HepG2 (cell line): ENCODE results near the gene FNIP2. TPM values are rescaled to one million over a fixed set of nuclear protein-coding genes. Genes with fewer than 3 reads are reported as not detected.

Source experiments
- ATAC-seq: fragments of 200-7000 bp; cut with Tn5 transposase; 3 replicates; pipeline ENCODE4 v1.9.1; 2020; ENCODE audit warnings: mild to moderate bottlenecking, moderate library complexity
- BruUV-seq: library from RNA; stranded (reverse); fragments of 400-500 nt; replicated peaks from 2 replicates; lab custom pipeline; 2021; lab: Mats Ljungman, UMichigan
- CTCF ChIA-PET: fragments of 300-600 bp; formaldehyde crosslinking; extraction: SDS; loops from one replicate; lab custom pipeline; 2021; ENCODE audit warnings: low total read pairs, inconsistent platforms, low intra/inter-chr PET ratio; lab: Yijun Ruan, JAX
- POLR2A ChIA-PET: fragments of 350-600 bp; sonication (Branson Sonifier 250); formaldehyde crosslinking; loops from one replicate; lab custom pipeline; 2020; ENCODE audit warnings: antibody characterized with exemption, inconsistent platforms; lab: Yijun Ruan, JAX
- DNase-seq: peaks from one replicate; pipeline ENCODE4 v3.0.0-alpha.2; 2015; ENCODE audit warnings: low spot score
- FAIRE-seq: peaks from 3 replicates; lab custom pipeline; 2011; peaks lifted over from hg19 to GRCh38; lab: Jason Lieb, UNC
- H2AFZ ChIP-seq: one replicate; pipeline ENCODE4 v1.6.1; 2011; ENCODE audit warnings: low read length, inconsistent platforms
- H3K27ac ChIP-seq: fragments of 300-600 bp; 3 replicates; pipeline ENCODE4 v1.8.0; 2011; ENCODE audit warnings: mixed run types, mild to moderate bottlenecking, mixed read lengths, low read length, inconsistent platforms; ENCODE audit not compliant: insufficient read depth; ENCODE audit errors: extremely low read length
- H3K27me3 ChIP-seq, 2 experiments: fragments of 200-600 bp in 1 of 2; 2 replicates in 1 of 2; 3 replicates in 1 of 2; pipeline versions ENCODE4 v1.6.0 to v1.8.0; 2011; ENCODE audit warnings: low read length in 2 of 2, mild to moderate bottlenecking in 2 of 2, moderate library complexity in 2 of 2, inconsistent platforms in 1 of 2; ENCODE audit not compliant: insufficient read depth in 2 of 2, control insufficient read depth in 1 of 2
- H3K36me3 ChIP-seq, 2 experiments: fragments of 200-600 bp in 1 of 2; replicated peaks in 1 of 2; 2 replicates in 1 of 2; 3 replicates in 1 of 2; pipeline versions ENCODE4 v1.5.1 to v1.8.0; 2011; ENCODE audit warnings: low read length in 2 of 2, inconsistent platforms in 1 of 2; ENCODE audit not compliant: insufficient read depth in 2 of 2, control insufficient read depth in 1 of 2
- H3K4me1 ChIP-seq: 2 replicates; pipeline ENCODE4 v1.5.1; 2012; ENCODE audit warnings: low read length, inconsistent platforms; ENCODE audit not compliant: insufficient read depth
- H3K4me2 ChIP-seq: 2 replicates; pipeline ENCODE4 v1.6.0; 2011; ENCODE audit warnings: low read depth, low read length, inconsistent platforms
- H3K4me3 ChIP-seq, 3 experiments: fragments of 200-600 bp in 1 of 3; sonication (generic), shearing (Covaris generic) in 1 of 3; replicated peaks in 1 of 3; 2 replicates each; pipeline ENCODE4 v1.5.1; 2011 to 2016; ENCODE audit warnings: low read length in 3 of 3, inconsistent platforms in 2 of 3, low read depth in 2 of 3, mild to moderate bottlenecking in 2 of 3, control low read depth in 1 of 3, mixed read lengths in 1 of 3; ENCODE audit not compliant: insufficient read depth in 1 of 3
- H3K79me2 ChIP-seq: one replicate; pipeline ENCODE4 v1.6.1; 2011; ENCODE audit warnings: low read length, inconsistent platforms; ENCODE audit not compliant: insufficient read depth
- H3K9ac ChIP-seq: 2 replicates; pipeline ENCODE4 v1.6.0; 2011; ENCODE audit warnings: mild to moderate bottlenecking, low read depth, low read length, inconsistent platforms; ENCODE audit not compliant: insufficient read depth
- H3K9me3 ChIP-seq: 2 replicates; pipeline ENCODE4 v1.5.1; 2012; ENCODE audit warnings: mild to moderate bottlenecking, low read length
- H4K20me1 ChIP-seq: 2 replicates; pipeline ENCODE4 v1.6.0; 2011; ENCODE audit warnings: inconsistent platforms, mild to moderate bottlenecking, low read length, moderate library complexity; ENCODE audit not compliant: insufficient read depth
- BRD4 ChIP-seq: sonication (generic); formaldehyde crosslinking; IDR thresholded peaks from 2 replicates; pipeline ENCODE4 v1.4.0; 2020; ENCODE audit warnings: missing genetic modification reagents
- CCAR2 ChIP-seq: fragments of 200-400 bp; formaldehyde crosslinking; optimal IDR thresholded peaks from 2 replicates; pipeline ENCODE3; 2018; ENCODE audit warnings: low read depth, mild to moderate bottlenecking, low read length, moderate library complexity
- FOXK2 ChIP-seq: fragments of 450-650 bp; IDR thresholded peaks from 2 replicates; pipeline ENCODE4 v1.6.1; 2016
- GMEB1 ChIP-seq: sonication (generic); formaldehyde crosslinking; IDR thresholded peaks from 2 replicates; pipeline ENCODE4 v1.5.1; 2020; ENCODE audit warnings: missing genetic modification reagents, mild to moderate bottlenecking, borderline replicate concordance
- HDAC1 ChIP-seq: sonication (generic); formaldehyde crosslinking; IDR thresholded peaks from 2 replicates; pipeline ENCODE4 v1.5.1; 2020; ENCODE audit warnings: mild to moderate bottlenecking, missing genetic modification reagents
- HMG20B ChIP-seq: conservative IDR thresholded peaks from 2 replicates; pipeline ENCODE4 v1.6.1; 2016; ENCODE audit warnings: missing genetic modification reagents, missing compliant biosample characterization
- KDM6A ChIP-seq: IDR thresholded peaks from 2 replicates; pipeline ENCODE4 v1.6.1; 2016; ENCODE audit warnings: low read depth
- NFYB ChIP-seq: sonication (generic); formaldehyde crosslinking; IDR thresholded peaks from 2 replicates; pipeline ENCODE4 v1.4.0; 2020; ENCODE audit warnings: missing genetic modification reagents
- PRMT3 ChIP-seq: sonication (generic); formaldehyde crosslinking; IDR thresholded peaks from 2 replicates; pipeline ENCODE4 v1.8.1; 2022; ENCODE audit warnings: low read depth, mild to moderate bottlenecking, moderate library complexity, missing genetic modification reagents, borderline replicate concordance
- TBX2 ChIP-seq: sonication (generic); formaldehyde crosslinking; IDR thresholded peaks from 2 replicates; pipeline ENCODE4 v1.5.0; 2020; ENCODE audit warnings: missing genetic modification reagents, mild to moderate bottlenecking, borderline replicate concordance
- TMF1 ChIP-seq: sonication (generic); formaldehyde crosslinking; IDR thresholded peaks from 2 replicates; pipeline ENCODE4 v1.8.1; 2022; ENCODE audit warnings: low read depth, missing genetic modification reagents
- U2AF1 ChIP-seq: fragments of 200-400 bp; formaldehyde crosslinking; optimal IDR thresholded peaks from 2 replicates; pipeline ENCODE3; 2017; ENCODE audit warnings: mild to moderate bottlenecking, low read depth, low read length
- ZBTB20 ChIP-seq: sonication (generic); formaldehyde crosslinking; IDR thresholded peaks from 2 replicates; pipeline ENCODE4 v1.8.1; 2023; ENCODE audit warnings: missing genetic modification reagents, low read depth, mild to moderate bottlenecking, borderline replicate concordance
- ZFAT ChIP-seq: sonication (generic); formaldehyde crosslinking; conservative IDR thresholded peaks from 2 replicates; pipeline ENCODE4 v1.8.1; 2023; ENCODE audit warnings: missing genetic modification reagents, inconsistent platforms
- ZNF44 ChIP-seq: sonication (generic); formaldehyde crosslinking; IDR thresholded peaks from 2 replicates; pipeline ENCODE4 v1.5.1; 2020; ENCODE audit warnings: mild to moderate bottlenecking, missing genetic modification reagents
- WGBS: methylation state at CpG from one replicate; pipeline ENCODE4 v1.1.6; 2017; ENCODE audit warnings: low lambda C conversion rate; 5-methylcytosine and 5-hydroxymethylcytosine counted together
- in situ Hi-C: cut with HindIII; loops from 2 replicates; pipeline ENCODE4 v1.10.0; 2017; ENCODE audit warnings: low pct_unique_long_range_greater_than_20kb; ENCODE audit not compliant: extremely low pct_ligation_motif_present
- intact Hi-C: fragments of 100-400 bp; cut with micrococcal nuclease; formaldehyde crosslinking; loops from one replicate; pipeline ENCODE4 v1.10.0; 2022; ENCODE audit not compliant: unreplicated experiment
- polyA plus RNA-seq, 8 experiments: library from polyadenylated mRNA; depleted of rRNA in 3 of 8; stranded (reverse) in 7 of 8; unstranded in 1 of 8; fragments of >200 nt; fragmentation: Illumina TruSeq in 4 of 8; extraction: Trizol in 4 of 8; gene quantifications; 2 replicates each; pipeline versions ENCODE4 v1.2.1 to v1.2.3, GENCODE V29; 2011 to 2016; ENCODE audit warnings: low read depth in 4 of 8, missing spikeins in 1 of 8, mixed read lengths in 1 of 8; ENCODE audit not compliant: insufficient read depth in 1 of 8
- total RNA-seq, 5 experiments: library from RNA; depleted of rRNA; stranded (reverse); fragments of >200 nt; fragmentation: Illumina TruSeq; extraction: Trizol; gene quantifications; 2 replicates each; pipeline ENCODE4 v1.2.3, GENCODE V29; 2016; ENCODE audit warnings: low read depth in 1 of 5
- TF ChIP-seq, protein P1 (sequence below): sonication (generic); formaldehyde crosslinking; IDR thresholded peaks from 2 replicates; pipeline ENCODE4 v1.5.0; 2020; ENCODE audit warnings: mild to moderate bottlenecking, missing genetic modification reagents

The FNIP2 gene
- total and polyA plus RNA-seq, 2 of the 13 experiments (the other 11 are each of a cell fraction or from before 2014, with no cell fraction given), result 15.5 to 21.0 TPM

DNA sequence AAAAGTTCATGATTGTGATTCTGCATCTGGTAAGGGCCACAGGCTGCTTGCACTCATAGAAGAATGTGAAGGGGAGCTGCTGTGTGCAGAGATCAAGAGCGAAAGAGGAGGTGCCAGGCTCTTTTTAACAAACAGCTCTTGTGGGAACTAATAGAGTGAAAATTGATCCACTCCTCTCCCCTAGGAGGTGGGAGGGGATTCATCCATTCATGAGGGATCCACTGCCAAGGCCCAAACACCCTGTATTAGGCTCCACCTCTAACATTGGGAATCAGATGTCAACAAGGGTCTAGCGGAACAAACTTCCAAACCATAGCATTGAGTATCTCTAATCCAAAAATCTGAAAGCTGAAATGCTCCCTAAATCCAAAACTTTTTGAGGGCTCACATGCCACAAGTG is 29.2 kb upstream of the FNIP2 start:
- H3K27ac ChIP-seq, result no peak overlapping the region
- 52% methylated on average over 2 of the region's 2 CpGs for WGBS
- no peak overlapping the region for H3K4me2 ChIP-seq
- no peaks in the 10 kb centered on the region for H3K4me1 ChIP-seq
- H3K27me3 ChIP-seq, result no peaks in the 10 kb centered on the region
- no peak overlapping the region for H2AFZ ChIP-seq
- intact Hi-C loops, result no loop called here
- ChIA-PET POLR2A (no interaction called here), CTCF (no interaction called here)
- H3K9me3 ChIP-seq, result no peaks in the 10 kb centered on the region
- DNase-seq (no peak), FAIRE-seq (no peak), ATAC-seq (no peak)
- no peaks in the 10 kb centered on the region for H3K79me2 ChIP-seq
- H3K9ac ChIP-seq, result no peak overlapping the region
- BruUV-seq, result no TSS peak
- in situ Hi-C loops, result loop anchor here (10.0 to 25.0 kb wide), 2 partner anchors 273 to 445 kb away; no protein-coding TSS in a partner anchor
- no peaks in the 10 kb centered on the region for H4K20me1 ChIP-seq
- H3K4me3 ChIP-seq, result no peak overlapping the region
- no peaks in the 10 kb centered on the region for H3K36me3 ChIP-seq
- TF ChIP-seq KDM6A (no peak), TMF1 (CRISPR knock-in tag) (no peak), HDAC1 (CRISPR knock-in tag) (no peak), HMG20B (no peak), ZFAT (CRISPR knock-in tag) (no peak)

DNA sequence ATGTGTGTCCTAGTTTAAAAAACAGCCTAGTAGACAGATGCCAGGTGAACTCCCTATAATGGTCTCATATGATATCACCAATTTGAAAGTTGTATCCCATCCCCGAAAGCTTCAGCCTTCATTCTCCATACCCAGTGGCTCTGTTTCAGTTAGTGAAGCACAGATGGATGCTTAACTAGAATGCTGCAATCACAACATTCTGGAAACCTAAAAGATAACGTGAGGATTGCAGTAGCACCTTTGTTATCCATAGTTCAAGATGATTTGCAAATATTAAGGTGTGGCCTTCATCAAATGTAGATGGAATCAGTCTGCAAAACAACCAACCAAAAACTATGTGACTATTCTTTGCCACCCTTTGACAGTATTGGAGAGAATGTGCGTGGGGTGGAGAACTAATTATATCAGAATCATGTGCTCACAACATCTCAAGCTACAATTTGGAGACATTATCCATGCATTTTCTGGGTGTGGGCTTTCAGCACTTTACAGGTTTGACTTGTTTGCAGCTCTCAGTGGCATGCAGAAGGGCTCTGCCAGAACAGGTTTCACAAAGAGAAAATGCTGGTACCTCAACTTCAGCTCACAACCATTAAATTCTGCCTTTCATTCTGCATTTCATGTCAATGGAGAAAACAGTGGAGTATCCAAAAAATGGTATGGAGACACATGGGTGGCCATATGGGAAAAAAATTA is 27.4 kb upstream of the FNIP2 start:
- Histone ChIP-seq H3K36me3 (no peaks in the 10 kb centered on the region), H3K27me3 (no peaks in the 10 kb centered on the region), H3K4me3 (no peak overlapping the region), H3K79me2 (no peaks in the 10 kb centered on the region), H3K9me3 (no peaks in the 10 kb centered on the region), H3K9ac (no peak overlapping the region), H3K4me1 (no peaks in the 10 kb centered on the region), H3K27ac (no peak overlapping the region), H2AFZ (no peak overlapping the region), H3K4me2 (no peak overlapping the region), H4K20me1 (no peaks in the 10 kb centered on the region)
- 27% methylated on average over 3 of the region's 3 CpGs for WGBS
- no peak for ATAC-seq
- POLR2A ChIA-PET, result no interaction called here
- intact Hi-C loops, result no loop called here
- DNase-seq, result no peak
- CTCF ChIA-PET, result no interaction called here
- no peak for FAIRE-seq
- no TSS peak for BruUV-seq
- in situ Hi-C loops, result loop anchor here (25.0 kb wide), 1 partner anchor 271 kb away; no protein-coding TSS in a partner anchor
- TF ChIP-seq, protein P1, sequence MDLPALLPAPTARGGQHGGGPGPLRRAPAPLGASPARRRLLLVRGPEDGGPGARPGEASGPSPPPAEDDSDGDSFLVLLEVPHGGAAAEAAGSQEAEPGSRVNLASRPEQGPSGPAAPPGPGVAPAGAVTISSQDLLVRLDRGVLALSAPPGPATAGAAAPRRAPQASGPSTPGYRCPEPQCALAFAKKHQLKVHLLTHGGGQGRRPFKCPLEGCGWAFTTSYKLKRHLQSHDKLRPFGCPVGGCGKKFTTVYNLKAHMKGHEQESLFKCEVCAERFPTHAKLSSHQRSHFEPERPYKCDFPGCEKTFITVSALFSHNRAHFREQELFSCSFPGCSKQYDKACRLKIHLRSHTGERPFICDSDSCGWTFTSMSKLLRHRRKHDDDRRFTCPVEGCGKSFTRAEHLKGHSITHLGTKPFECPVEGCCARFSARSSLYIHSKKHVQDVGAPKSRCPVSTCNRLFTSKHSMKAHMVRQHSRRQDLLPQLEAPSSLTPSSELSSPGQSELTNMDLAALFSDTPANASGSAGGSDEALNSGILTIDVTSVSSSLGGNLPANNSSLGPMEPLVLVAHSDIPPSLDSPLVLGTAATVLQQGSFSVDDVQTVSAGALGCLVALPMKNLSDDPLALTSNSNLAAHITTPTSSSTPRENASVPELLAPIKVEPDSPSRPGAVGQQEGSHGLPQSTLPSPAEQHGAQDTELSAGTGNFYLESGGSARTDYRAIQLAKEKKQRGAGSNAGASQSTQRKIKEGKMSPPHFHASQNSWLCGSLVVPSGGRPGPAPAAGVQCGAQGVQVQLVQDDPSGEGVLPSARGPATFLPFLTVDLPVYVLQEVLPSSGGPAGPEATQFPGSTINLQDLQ (CRISPR knock-in tag), result no peak
- TF ChIP-seq CCAR2 (no peak), PRMT3 (CRISPR knock-in tag) (no peak), NFYB (no peak), TBX2 (CRISPR knock-in tag) (no peak), BRD4 (CRISPR knock-in tag) (no peak), ZNF44 (CRISPR knock-in tag) (no peak), ZBTB20 (no peak), GMEB1 (CRISPR knock-in tag) (no peak), U2AF1 (no peak), FOXK2 (no peak)
